NK-92 treated with Interleukin-12 subunit alpha and Interleukin-12 subunit beta, amount 100 ng/mL, for 24 hours (cell line): Measurements from ENCODE around the gene RNU1-3.
"Not testable (repeated sequence)": the region's sequence is repeated elsewhere in the genome, so short reads cannot be mapped to it uniquely, and the experiment has no call there.

Experiments
- DNase-seq: peaks from one replicate; lab custom pipeline; 2025; lab: John Stamatoyannopoulos, UW

RNU1-3 gene

GRCh38 chr1:16666502-16667413 is at the start of gene RNU1-3:
Gene RNU1-3, minus strand, starts transcription at chr1:16666948.
- DNase-seq: not testable (repeated sequence)

GRCh38 chr1:16713480-16713879 is 46.7 kb upstream of the RNU1-3 start:
- not testable (repeated sequence) for DNase-seq

GRCh38 chr1:16712984-16713383 is 46.2 kb upstream of the RNU1-3 start:
- not testable (repeated sequence) for DNase-seq

- not testable (repeated sequence) for DNase-seq
Observed at GRCh38 chr1:16712582-16712981, 45.8 kb upstream of the RNU1-3 start.

- DNase-seq: not testable (repeated sequence)
Observed at GRCh38 chr1:16712131-16712530, 45.4 kb upstream of the RNU1-3 start.

GRCh38 chr1:16710618-16711017 is 43.9 kb upstream of the RNU1-3 start:
- DNase-seq: not testable (repeated sequence)

- DNase-seq: not testable (repeated sequence)
Observed at GRCh38 chr1:16709659-16710087, 42.9 kb upstream of the RNU1-3 start.

- DNase-seq: not testable (repeated sequence)
Observed at GRCh38 chr1:16708704-16709103, 42.0 kb upstream of the RNU1-3 start.

- not testable (repeated sequence) for DNase-seq
Observed at GRCh38 chr1:16707130-16708093, 40.7 kb upstream of the RNU1-3 start.

- DNase-seq: not testable (repeated sequence)
Observed at GRCh38 chr1:16706302-16706701, 39.6 kb upstream of the RNU1-3 start.

GRCh38 chr1:16704502-16705100 is 37.9 kb upstream of the RNU1-3 start:
- not testable (repeated sequence) for DNase-seq

GRCh38 chr1:16704076-16704475 is 37.3 kb upstream of the RNU1-3 start:
- DNase-seq: not testable (repeated sequence)

GRCh38 chr1:16703602-16704001 is 36.9 kb upstream of the RNU1-3 start:
- DNase-seq: not testable (repeated sequence)

- DNase-seq: not testable (repeated sequence)
Observed at GRCh38 chr1:16703141-16703540, 36.4 kb upstream of the RNU1-3 start.

- not testable (repeated sequence) for DNase-seq
Observed at GRCh38 chr1:16702280-16702679, 35.5 kb upstream of the RNU1-3 start.

- DNase-seq: not testable (repeated sequence)
Observed at GRCh38 chr1:16701189-16701588, 34.4 kb upstream of the RNU1-3 start.

- not testable (repeated sequence) for DNase-seq
Observed at GRCh38 chr1:16700138-16700895, 33.6 kb upstream of the RNU1-3 start.

- DNase-seq: not testable (repeated sequence)
Observed at GRCh38 chr1:16699440-16699839, 32.7 kb upstream of the RNU1-3 start.

GRCh38 chr1:16697152-16697551 is 30.4 kb upstream of the RNU1-3 start:
- DNase-seq: not testable (repeated sequence)

GRCh38 chr1:16696507-16697150 is 29.9 kb upstream of the RNU1-3 start:
- not testable (repeated sequence) for DNase-seq
